Tibial nerve (tissue), 4 donors: Measurements from ENCODE around the gene RBKS. TPM values are rescaled to one million over a fixed set of nuclear protein-coding genes. Genes with fewer than 3 reads are reported as not detected.
"Not testable (repeated sequence)": the region's sequence is repeated elsewhere in the genome, so short reads cannot be mapped to it uniquely, and the experiment has no call there.

Experiments used
- DNase-seq, 2 donors: peaks; one replicate each; pipeline ENCODE4 v3.0.0-alpha.2; 2019; ENCODE audit warnings: low spot score in 2 of 2
- H3K27ac ChIP-seq, 4 donors: fragments of 200-600 bp; sonication (generic) in 3 of 4; one replicate each; pipeline ENCODE4 v1.5.1; 2017 to 2019; ENCODE audit warnings: mild to moderate bottlenecking in 1 of 4
- H3K27me3 ChIP-seq, 2 donors: fragments of 200-600 bp; sonication (generic) in 1 of 2; one replicate each; pipeline versions ENCODE4 v1.5.1 to v1.6.0; 2017 to 2019
- H3K36me3 ChIP-seq, 3 donors: fragments of 200-600 bp; sonication (generic); one replicate each; pipeline ENCODE4 v1.5.1; 2018 to 2019
- H3K4me1 ChIP-seq, 4 donors: fragments of 200-600 bp; sonication (generic) in 3 of 4; one replicate each; pipeline ENCODE4 v1.5.1; 2017 to 2019
- H3K4me3 ChIP-seq, 4 donors: fragments of 200-600 bp; sonication (generic) in 3 of 4; one replicate each; pipeline ENCODE4 v1.5.1; 2017 to 2019; ENCODE audit warnings: mild to moderate bottlenecking in 1 of 4, moderate library complexity in 1 of 4
- H3K9me3 ChIP-seq, 4 donors: fragments of 200-600 bp; sonication (generic) in 3 of 4; one replicate each; pipeline ENCODE4 v1.5.1; 2017 to 2019
- CTCF ChIP-seq, 5 experiments: fragments of 200-600 bp in 3 of 5; fragments of 450-650 bp in 2 of 5; sonication (generic) in 3 of 5; IDR thresholded peaks; one replicate each; pipeline ENCODE4 v1.5.1; 2016 to 2019; ENCODE audit warnings: antibody characterized with exemption in 5 of 5, mild to moderate bottlenecking in 3 of 5, moderate library complexity in 2 of 5
- EP300 ChIP-seq, 2 donors: sonication (generic); formaldehyde crosslinking; IDR thresholded peaks; one replicate each; pipeline ENCODE4 v1.6.1; 2017; ENCODE audit warnings: antibody characterized with exemption in 2 of 2, mild to moderate bottlenecking in 1 of 2
- POLR2A ChIP-seq, 2 donors: fragments of 450-650 bp; IDR thresholded peaks; one replicate each; pipeline ENCODE4 v1.6.1; 2017; ENCODE audit warnings: antibody characterized with exemption in 2 of 2, mild to moderate bottlenecking in 2 of 2, moderate library complexity in 2 of 2
- WGBS, 2 donors: methylation state at CpG; one replicate each; pipeline ENCODE4 v1.1.5; 2018; 5-methylcytosine and 5-hydroxymethylcytosine counted together
- total RNA-seq, 4 donors: library from RNA; depleted of rRNA; stranded (reverse); fragments of >200 nt; gene quantifications; one replicate each; pipeline ENCODE4 v1.1.0, GENCODE V29; 2016

RBKS gene
- total RNA-seq, 4 donors from 2014 or later = 1.2 to 8.1 (median 4.4) TPM

GRCh38 chr2:27885661-27886060 lies 4.5 kb downstream of the RBKS start:
- no peaks in the 10 kb centered on the region for H3K9me3 ChIP-seq
- H3K4me1 ChIP-seq = peaks cover 0 to 23% (median 8%) of the 10 kb centered on the region in 4 donors
- H3K27me3 ChIP-seq = no peaks in the 10 kb centered on the region
- no peak for TF ChIP-seq POLR2A (IDR thresholded peaks at IDR 0.05)
- H3K36me3 ChIP-seq = no peaks in the 10 kb centered on the region
- 32 to 39% methylated on average over 1 of the region's 1 CpG for WGBS, 2 donors
- no peak overlapping the region for H3K4me3 ChIP-seq
- no peak for DNase-seq
- H3K27ac ChIP-seq = peak overlapping the region in 1 of 4 donors; percentile 99

- no peaks in the 10 kb centered on the region for H3K9me3 ChIP-seq
- no peaks in the 10 kb centered on the region for H3K36me3 ChIP-seq
- no peak for TF ChIP-seq EP300 (IDR thresholded peaks at IDR 0.05)
- TF ChIP-seq POLR2A (IDR thresholded peaks at IDR 0.05) = no peak
- no peak for TF ChIP-seq CTCF (IDR thresholded peaks at IDR 0.05)
- H3K27ac ChIP-seq = peak overlapping the region in 1 of 4 donors; percentile 99
- no peak overlapping the region for H3K4me3 ChIP-seq
- peaks cover 0 to 23% (median 8%) of the 10 kb centered on the region in 4 donors for H3K4me1 ChIP-seq
- no peak for DNase-seq
- H3K27me3 ChIP-seq = no peaks in the 10 kb centered on the region
- WGBS, 2 donors = 90 to 94% methylated on average over 1 of the region's 1 CpG
These were observed 5.0 kb downstream of the RBKS start for GRCh38 chr2:27885234-27885633.

- H3K4me3 ChIP-seq = no peak overlapping the region
- no peaks in the 10 kb centered on the region for H3K36me3 ChIP-seq
- no peaks in the 10 kb centered on the region for H3K27me3 ChIP-seq
- peaks cover 0 to 19% (median 6%) of the 10 kb centered on the region in 4 donors for H3K4me1 ChIP-seq
- no peaks in the 10 kb centered on the region for H3K9me3 ChIP-seq
- DNase-seq = no peak
- no peak overlapping the region for H3K27ac ChIP-seq
- TF ChIP-seq EP300 (IDR thresholded peaks at IDR 0.05) (no peak), CTCF (IDR thresholded peaks at IDR 0.05) (no peak), POLR2A (IDR thresholded peaks at IDR 0.05) (no peak)
- WGBS, 2 donors = 35 to 38% methylated on average over 2 of the region's 2 CpGs
These were observed 5.6 kb downstream of the RBKS start for GRCh38 chr2:27884601-27885000.

GRCh38 chr2:27882584-27882922 lies 7.6 kb downstream of the RBKS start:
- DNase-seq, H3K36me3 ChIP-seq, H3K4me1 ChIP-seq, H3K27ac ChIP-seq, H3K4me3 ChIP-seq, H3K9me3 ChIP-seq, H3K27me3 ChIP-seq: not testable (repeated sequence)
- WGBS, 2 donors = 90 to 91% methylated on average over 1 of the region's 1 CpG

GRCh38 chr2:27881815-27882583 lies 8.2 kb downstream of the RBKS start:
- not testable (repeated sequence) for H3K27me3 ChIP-seq, H3K4me1 ChIP-seq, H3K36me3 ChIP-seq, H3K27ac ChIP-seq, H3K9me3 ChIP-seq, H3K4me3 ChIP-seq, DNase-seq
- WGBS, 2 donors = 92 to 94% methylated on average over 4 of the region's 4 CpGs

GRCh38 chr2:27878825-27879224 lies 11.4 kb downstream of the RBKS start:
- Histone ChIP-seq H3K9me3 (peaks cover 0 to 11% (median 0%) of the 10 kb centered on the region in 4 donors), H3K27me3 (no peaks in the 10 kb centered on the region), H3K36me3 (peaks cover 0 to 4% (median 0%) of the 10 kb centered on the region in 3 donors), H3K4me1 (no peaks in the 10 kb centered on the region), H3K27ac (no peak overlapping the region), H3K4me3 (no peak overlapping the region)
- no peak for TF ChIP-seq EP300 (IDR thresholded peaks at IDR 0.05)
- no peak for TF ChIP-seq POLR2A (IDR thresholded peaks at IDR 0.05)
- no peak for TF ChIP-seq CTCF (IDR thresholded peaks at IDR 0.05)
- DNase-seq = no peak
- 76 to 79% methylated on average over 2 of the region's 2 CpGs for WGBS, 2 donors
